Measurements from ENCODE around the gene NSUN4.

DNA sequence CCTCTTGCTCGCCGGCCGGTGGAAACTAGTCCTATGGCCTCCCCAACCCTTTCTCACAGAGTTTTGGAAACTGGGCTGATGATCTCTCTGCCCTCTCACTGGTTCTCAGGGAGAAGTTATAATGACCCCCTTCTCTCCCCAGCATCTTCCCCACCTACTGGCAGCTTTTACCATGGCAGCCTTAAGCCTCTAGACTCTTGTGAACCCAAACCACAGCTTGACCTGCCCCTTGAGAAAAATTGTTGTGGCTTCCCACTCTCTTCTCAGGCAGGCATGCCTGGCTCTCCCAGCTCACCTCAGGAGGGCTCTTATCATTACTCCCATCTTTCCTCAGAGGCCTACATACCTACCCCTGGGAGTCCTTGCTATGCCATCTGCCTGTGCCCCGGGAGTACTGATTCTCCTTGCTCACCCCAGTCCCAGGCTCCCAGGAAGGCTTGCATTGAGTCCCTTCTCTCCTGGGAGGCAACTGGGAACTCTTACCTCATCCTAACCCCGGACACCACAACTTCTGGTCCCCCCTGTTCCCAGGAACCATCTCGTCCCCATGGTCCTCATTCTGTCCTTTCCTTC is 1.6 kb downstream of the NSUN4 start:
- TF ChIP-seq, protein P1, sequence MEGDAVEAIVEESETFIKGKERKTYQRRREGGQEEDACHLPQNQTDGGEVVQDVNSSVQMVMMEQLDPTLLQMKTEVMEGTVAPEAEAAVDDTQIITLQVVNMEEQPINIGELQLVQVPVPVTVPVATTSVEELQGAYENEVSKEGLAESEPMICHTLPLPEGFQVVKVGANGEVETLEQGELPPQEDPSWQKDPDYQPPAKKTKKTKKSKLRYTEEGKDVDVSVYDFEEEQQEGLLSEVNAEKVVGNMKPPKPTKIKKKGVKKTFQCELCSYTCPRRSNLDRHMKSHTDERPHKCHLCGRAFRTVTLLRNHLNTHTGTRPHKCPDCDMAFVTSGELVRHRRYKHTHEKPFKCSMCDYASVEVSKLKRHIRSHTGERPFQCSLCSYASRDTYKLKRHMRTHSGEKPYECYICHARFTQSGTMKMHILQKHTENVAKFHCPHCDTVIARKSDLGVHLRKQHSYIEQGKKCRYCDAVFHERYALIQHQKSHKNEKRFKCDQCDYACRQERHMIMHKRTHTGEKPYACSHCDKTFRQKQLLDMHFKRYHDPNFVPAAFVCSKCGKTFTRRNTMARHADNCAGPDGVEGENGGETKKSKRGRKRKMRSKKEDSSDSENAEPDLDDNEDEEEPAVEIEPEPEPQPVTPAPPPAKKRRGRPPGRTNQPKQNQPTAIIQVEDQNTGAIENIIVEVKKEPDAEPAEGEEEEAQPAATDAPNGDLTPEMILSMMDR (IDR thresholded peaks at IDR 0.05) = no peak
- no peak for TF ChIP-seq EP300 (IDR thresholded peaks at IDR 0.05)

All from ovary (tissue), 3 donors.